Measurements from ENCODE around the gene COL17A1.

The COL17A1 gene

DNA sequence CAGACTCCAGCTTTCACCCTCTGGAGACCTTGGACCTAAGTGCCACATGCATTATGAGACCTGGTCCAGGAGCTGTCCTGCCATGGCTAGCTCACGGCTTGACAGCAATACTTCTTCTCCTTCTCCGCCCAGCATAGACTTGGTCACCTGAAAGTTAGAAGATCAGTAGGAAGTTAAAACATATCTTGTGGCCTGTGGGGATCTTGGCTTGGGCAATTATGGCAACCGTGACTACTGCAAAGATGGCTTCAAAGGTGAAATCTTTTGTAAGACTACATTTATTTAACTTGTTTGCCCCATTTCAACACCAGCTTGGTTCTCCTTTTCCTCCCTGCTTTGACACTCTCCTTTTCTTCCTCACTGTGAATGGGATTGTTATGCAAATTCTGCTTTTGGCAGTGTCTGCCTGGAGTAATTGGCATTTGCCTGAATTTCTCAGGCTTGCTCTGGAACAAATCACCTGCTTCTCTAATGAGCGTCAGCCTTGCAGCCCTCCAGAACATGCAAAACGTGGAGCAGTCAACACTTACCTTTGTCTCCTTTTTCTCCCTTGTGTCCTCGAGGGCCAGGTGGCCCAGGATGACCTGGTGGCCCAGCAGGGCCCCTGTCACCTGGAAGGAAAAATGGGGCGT, 53.4 kb downstream of the COL17A1 start:
- no peak for DNase-seq (ENCODE audit: low spot score)

- DNase-seq (ENCODE audit: low spot score), result no peak
Measured at GRCh38 chr10:104031631-104032030, 54.0 kb downstream of the COL17A1 start.

GRCh38 chr10:104029521-104029860, 56.2 kb downstream of the COL17A1 start:
- no peak for DNase-seq (ENCODE audit: low spot score)

GRCh38 chr10:104028823-104029520, 56.7 kb downstream of the COL17A1 start:
- no peak for DNase-seq (ENCODE audit: low spot score)

DNA sequence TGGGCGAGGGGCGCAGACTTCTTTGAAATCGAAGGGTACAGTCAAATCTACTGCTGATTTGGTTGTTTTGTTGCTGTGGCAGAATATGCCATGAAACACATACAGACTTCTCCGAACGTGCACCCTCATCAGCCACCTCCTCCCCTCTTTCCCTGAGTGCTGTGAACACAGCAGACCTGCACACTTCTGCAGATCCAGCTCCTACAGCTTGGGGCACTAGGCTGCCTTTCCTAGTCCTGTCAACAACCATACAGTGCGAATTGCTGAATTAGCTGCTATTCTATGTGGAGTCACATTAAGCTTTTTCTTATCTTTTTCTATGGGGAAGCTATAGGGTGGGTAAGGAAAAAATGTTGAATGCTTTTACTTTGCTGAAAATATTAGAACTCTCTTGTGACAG, 57.5 kb downstream of the COL17A1 start:
- DNase-seq (ENCODE audit: low spot score), result no peak

DNA sequence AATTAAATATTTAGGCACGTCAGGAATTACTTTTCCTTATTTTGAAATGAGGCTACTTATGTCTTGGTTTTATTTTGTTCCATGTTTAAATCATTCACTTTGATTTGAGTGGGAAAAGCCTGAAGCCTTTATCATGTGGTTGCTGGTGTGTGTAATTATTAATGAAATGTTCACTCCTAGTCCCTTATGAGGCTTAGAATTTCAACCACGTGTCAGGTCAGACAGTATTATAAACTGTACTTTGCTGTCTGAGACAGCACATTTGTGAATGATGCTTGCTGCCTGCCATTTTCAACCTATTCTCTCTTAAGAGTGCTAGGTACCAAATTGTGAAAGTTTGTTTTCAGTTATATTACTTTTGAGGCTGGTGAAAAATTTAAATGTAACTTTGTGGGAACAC, 58.9 kb downstream of the COL17A1 start:
- DNase-seq (ENCODE audit: low spot score), result no peak

DNA sequence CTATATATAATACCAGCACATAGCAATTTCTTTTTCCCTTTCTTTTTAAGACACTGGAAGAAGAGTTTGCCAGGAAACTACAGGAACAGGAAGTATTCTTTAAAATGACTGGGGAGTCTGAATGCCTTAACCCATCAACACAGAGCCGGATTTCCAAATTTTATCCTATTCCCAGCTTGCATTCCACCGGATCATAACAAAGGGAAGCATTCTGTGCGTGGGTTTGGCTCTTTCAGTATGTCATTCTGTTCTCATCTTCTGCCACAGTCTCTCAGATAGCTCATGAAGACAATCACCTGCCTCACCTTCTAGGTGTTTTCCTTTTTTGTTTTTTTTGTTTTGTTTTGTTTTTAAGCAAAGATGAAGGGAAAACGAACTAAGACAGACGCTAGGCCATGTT, 60.2 kb downstream of the COL17A1 start:
- no peak for DNase-seq (ENCODE audit: low spot score)

DNA sequence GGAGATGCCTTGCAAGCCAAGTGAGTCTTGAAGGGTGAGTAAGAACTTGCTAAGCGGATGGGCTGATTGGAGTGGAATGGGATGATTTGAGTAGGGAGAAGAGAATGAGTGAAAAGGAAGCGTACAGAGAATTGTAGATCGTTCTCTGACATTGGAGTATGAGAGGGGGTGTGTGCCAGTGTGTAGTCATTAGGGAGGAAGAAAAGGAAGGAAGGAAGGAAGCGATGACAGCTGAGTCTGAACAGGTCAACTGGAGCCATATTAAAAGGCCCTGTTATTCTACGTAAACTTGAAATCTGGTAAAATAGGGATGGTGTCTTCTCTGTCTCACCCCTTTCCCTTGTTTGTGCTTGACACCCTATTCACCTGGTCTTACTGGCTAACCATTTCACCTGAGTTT, 63.7 kb downstream of the COL17A1 start:
- DNase-seq (ENCODE audit: low spot score), result no peak

DNA sequence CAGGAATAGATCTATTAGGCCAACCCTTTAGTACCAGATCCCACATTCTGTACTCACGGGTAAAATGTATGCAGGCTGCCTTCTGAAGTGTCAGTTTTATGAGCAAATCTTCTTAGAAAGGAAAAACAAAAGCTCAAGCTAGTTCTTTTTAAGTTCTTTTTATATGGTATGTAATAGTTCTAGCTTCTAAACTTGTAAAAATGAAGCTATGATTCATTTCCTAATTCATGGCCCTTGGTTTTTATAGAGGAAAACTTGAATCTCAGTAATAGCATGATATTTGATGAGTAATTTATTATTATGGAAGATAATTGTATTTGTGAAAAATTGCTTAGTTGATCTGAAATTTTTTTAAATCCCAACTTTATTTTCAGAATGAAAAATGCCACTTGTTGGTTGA, 64.4 kb downstream of the COL17A1 start:
- DNase-seq (ENCODE audit: low spot score), result no peak

GRCh38 chr10:104020020-104020419, 65.7 kb downstream of the COL17A1 start:
- DNase-seq (ENCODE audit: low spot score), result no peak

DNA sequence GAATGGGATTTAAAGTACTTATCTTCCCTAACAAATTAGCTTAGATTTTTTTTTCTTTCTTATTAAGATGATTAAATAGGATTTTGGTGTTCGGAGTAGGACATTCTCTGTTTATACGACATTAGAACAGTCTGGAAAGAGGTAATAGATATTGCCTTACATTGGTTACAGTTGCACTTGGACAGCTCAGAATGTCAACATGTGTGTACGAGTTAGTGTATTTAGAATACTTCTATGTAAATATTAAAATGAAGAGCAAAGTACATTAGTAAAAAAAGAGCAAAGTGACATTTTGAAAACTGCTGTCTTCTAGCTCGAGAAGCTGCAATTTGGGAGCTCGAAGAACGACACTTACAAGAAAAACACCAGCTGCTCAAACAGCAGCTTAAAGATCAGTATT, 67.2 kb downstream of the COL17A1 start:
- no peak for DNase-seq (ENCODE audit: low spot score)

DNA sequence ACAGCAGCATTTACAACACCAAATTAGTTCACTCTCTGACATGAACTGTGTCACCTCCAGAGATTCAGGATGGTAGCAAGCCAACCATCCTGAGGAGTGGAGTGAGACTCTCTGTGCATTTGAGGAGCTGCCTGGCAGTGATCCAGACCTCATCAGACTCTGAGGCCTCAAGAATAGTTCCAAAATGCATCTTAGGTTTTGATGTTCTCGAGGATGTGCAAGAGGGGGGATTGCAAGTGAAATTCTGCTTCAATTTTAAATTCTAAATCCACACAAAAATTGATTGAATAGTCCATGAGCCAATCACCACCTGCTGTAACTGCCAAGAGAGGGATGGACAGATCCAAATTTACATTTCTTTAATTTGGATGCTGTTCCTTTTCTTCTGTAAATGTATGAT, 69.0 kb downstream of the COL17A1 start:
- DNase-seq (ENCODE audit: low spot score), result no peak

DNA sequence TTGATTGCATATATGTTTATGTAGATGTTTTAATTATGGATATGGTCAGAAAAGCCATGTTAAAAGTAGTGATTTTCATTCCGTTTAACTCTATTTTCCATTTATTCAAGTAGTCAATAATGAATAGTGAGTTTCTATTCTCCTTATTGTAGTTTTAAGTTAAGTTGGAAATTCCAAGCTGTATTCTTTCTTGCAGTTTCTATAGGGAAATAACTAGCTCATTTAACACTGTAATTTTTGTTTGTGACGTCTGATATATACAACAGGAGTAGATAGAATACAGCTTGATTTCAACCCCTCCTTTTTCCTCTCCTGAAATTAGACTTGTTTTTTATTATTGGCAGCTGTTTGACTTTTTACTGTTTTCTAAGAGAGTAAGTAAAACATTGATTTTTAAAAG, 71.5 kb downstream of the COL17A1 start:
- no peak for DNase-seq (ENCODE audit: low spot score)

- no peak for DNase-seq (ENCODE audit: low spot score)
Measured at GRCh38 chr10:104013489-104013888, 72.2 kb downstream of the COL17A1 start.

- DNase-seq (ENCODE audit: low spot score), result no peak
Measured at GRCh38 chr10:104011904-104012303, 73.8 kb downstream of the COL17A1 start.

- DNase-seq (ENCODE audit: low spot score), result no peak
Measured at GRCh38 chr10:104005172-104005863, 80.4 kb downstream of the COL17A1 start.

DNA sequence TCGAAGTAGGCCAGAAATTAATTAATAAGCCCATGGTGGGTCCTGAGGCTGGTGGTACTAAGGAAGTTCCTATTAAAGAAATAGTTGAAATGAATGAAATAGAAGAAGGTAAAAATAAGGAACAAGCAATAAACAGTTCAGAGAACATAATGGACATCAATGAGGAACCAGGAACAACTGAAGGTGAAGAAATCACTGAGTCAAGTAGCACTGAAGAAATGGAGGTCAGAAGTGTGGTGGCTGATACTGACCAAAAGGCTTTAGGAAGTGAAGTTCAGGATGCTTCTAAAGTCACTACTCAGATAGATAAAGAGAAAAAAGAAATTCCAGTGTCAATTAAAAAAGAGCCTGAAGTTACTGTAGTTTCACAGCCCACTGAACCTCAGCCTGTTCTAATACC, 82.8 kb downstream of the COL17A1 start:
- DNase-seq (ENCODE audit: low spot score), result no peak

- DNase-seq (ENCODE audit: low spot score), result no peak
Measured at GRCh38 chr10:103998805-103999204, 86.9 kb downstream of the COL17A1 start.

- DNase-seq (ENCODE audit: low spot score), result no peak
Measured at GRCh38 chr10:103995134-103995533, 90.5 kb downstream of the COL17A1 start.

DNA sequence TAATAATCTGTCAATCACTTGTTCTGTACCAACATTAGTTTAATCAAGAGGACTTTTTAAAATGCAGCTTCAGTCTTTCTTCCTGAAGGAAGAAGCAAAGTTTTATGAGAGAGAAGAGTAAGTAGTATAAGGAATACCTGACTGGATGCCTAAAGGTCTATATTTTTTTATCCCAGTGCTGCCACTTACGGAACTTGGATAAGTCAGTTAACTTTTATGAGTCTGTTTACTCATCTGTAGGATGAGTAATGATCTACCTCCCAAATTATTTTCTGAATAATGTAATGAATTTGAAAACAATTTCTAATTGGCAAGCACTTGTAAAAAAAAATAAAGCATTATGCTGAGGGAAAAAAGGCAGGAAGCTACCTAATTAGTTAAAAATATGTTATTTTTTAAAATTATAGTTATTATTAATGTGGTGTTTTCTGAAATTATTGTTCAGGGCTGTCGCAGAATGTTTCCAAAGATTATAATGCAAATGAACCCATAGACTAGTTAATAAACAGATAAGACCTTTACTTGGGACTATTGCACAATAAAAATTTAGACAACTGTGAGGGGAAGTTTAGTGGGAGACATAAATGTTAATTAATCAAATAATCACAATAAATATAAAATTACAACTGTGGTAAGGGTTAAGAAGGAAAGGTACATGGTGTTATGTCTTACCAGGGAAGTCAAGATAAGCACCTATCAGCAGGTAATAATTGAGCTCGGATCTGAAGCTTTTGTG, 94.1 kb downstream of the COL17A1 start:
- no peak for DNase-seq (ENCODE audit: low spot score)

DNA sequence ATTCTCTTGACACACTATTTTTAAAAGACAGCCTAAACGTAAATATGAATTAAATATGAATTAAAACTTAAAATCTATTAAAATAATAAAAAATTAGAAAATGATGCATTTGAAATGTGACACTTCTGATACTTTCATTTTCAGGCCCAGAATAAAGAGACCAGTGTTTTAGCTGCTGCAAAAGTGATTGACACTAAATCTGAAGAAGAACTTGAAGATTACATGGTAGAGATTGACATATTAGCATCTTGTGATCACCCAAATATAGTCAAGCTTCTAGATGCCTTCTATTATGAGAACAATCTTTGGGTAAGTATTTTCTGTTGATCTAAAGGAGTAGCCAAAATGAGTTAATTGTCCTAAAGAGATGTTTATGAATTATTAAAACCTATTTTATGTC, 95.1 kb downstream of the COL17A1 start:
- no peak for DNase-seq (ENCODE audit: low spot score)

DNA sequence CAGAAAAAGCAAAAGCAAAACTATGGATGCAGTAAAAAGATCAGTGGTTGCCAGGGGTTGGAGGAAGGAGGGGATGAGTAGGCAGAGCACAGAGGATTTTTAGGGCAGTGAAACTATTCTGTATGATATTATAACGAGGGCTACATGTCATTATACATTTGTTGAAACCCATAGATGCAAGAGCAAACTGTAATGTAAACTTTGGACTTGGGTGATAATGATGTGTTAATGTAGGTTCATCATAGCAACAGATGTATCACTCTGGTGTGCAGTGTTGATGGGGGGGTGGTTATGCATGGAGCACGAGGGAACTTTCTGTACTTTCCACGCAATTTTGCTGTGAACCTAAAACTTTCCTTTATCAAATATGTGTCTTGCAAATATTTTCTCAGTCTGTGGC, 95.6 kb downstream of the COL17A1 start:
- no peak for DNase-seq (ENCODE audit: low spot score)

- no peak for DNase-seq (ENCODE audit: low spot score)
Measured at GRCh38 chr10:103986360-103986759, 99.3 kb downstream of the COL17A1 start.

All from AG08396 (cell line).